CD14-positive monocyte (primary cell): ENCODE measurements around the gene ANKRD49. TPM values are rescaled to one million over a fixed set of nuclear protein-coding genes. Genes with fewer than 3 reads are reported as not detected.

Experiments used
- DNase-seq, 3 donors: peaks; one replicate each; pipeline ENCODE4 v3.0.0-alpha.2; 2011 to 2022
- H2AFZ ChIP-seq: 2 replicates; pipeline ENCODE4 v1.6.0; 2012; ENCODE audit warnings: mild to moderate bottlenecking, low read depth, low read length, inconsistent platforms; ENCODE audit not compliant: insufficient read depth, poor library complexity, severe bottlenecking
- H3K27ac ChIP-seq, 2 donors: 1 replicate in 1 of 2; 2 replicates in 1 of 2; pipeline ENCODE4 v1.5.1; 2012 to 2013; ENCODE audit warnings: low read length in 2 of 2, control low read depth in 1 of 2, inconsistent platforms in 1 of 2, low read depth in 1 of 2, mild to moderate bottlenecking in 1 of 2
- H3K27me3 ChIP-seq, 2 donors: one replicate each; pipeline versions ENCODE4 v1.6.0 to v1.6.1; 2011 to 2013; ENCODE audit warnings: low read length in 2 of 2; ENCODE audit not compliant: control insufficient read depth in 2 of 2, insufficient read depth in 2 of 2
- H3K36me3 ChIP-seq, 2 donors: replicated peaks in 1 of 2; 1 replicate in 1 of 2; 2 replicates in 1 of 2; pipeline versions ENCODE4 v1.5.1 to v1.6.1; 2012 to 2013; ENCODE audit warnings: low read length in 2 of 2, control low read depth in 1 of 2, inconsistent platforms in 1 of 2, mild to moderate bottlenecking in 1 of 2; ENCODE audit not compliant: insufficient read depth in 2 of 2, control insufficient read depth in 1 of 2
- H3K4me1 ChIP-seq, 2 donors: 1 replicate in 1 of 2; 2 replicates in 1 of 2; pipeline versions ENCODE4 v1.5.1 to v1.6.1; 2012 to 2013; ENCODE audit warnings: low read length in 2 of 2, control low read depth in 1 of 2, inconsistent platforms in 1 of 2, mild to moderate bottlenecking in 1 of 2, moderate library complexity in 1 of 2; ENCODE audit not compliant: insufficient read depth in 2 of 2, control insufficient read depth in 1 of 2
- H3K4me2 ChIP-seq: replicated peaks from 2 replicates; pipeline ENCODE3; 2012; ENCODE audit warnings: low read length, moderate library complexity, mild to moderate bottlenecking; ENCODE audit not compliant: poor library complexity, severe bottlenecking; ENCODE audit errors: extremely low read depth
- H3K4me3 ChIP-seq, 3 experiments: fragments of 200-600 bp in 1 of 3; sonication (generic) in 1 of 3; replicated peaks in 1 of 3; 1 replicate in 2 of 3; 2 replicates in 1 of 3; pipeline ENCODE4 v1.5.1; 2011 to 2013; ENCODE audit warnings: low read length in 3 of 3, mild to moderate bottlenecking in 3 of 3, control low read depth in 2 of 3, low read depth in 2 of 3, inconsistent platforms in 1 of 3, moderate library complexity in 1 of 3
- H3K79me2 ChIP-seq: 2 replicates; pipeline ENCODE4 v1.6.0; 2012; ENCODE audit warnings: mild to moderate bottlenecking, control low read depth, inconsistent platforms, low read length, moderate library complexity; ENCODE audit not compliant: insufficient read depth
- H3K9ac ChIP-seq: 2 replicates; pipeline ENCODE4 v1.6.0; 2017; ENCODE audit warnings: low read length, mild to moderate bottlenecking; ENCODE audit not compliant: insufficient read depth, poor library complexity, severe bottlenecking
- H3K9me3 ChIP-seq, 2 donors: replicated peaks in 1 of 2; 1 replicate in 1 of 2; 2 replicates in 1 of 2; pipeline versions ENCODE4 v1.5.1 to v1.6.1; 2012 to 2013; ENCODE audit warnings: low read length in 2 of 2, control low read depth in 1 of 2; ENCODE audit not compliant: control insufficient read depth in 1 of 2, insufficient read depth in 1 of 2
- H4K20me1 ChIP-seq: 2 replicates; pipeline ENCODE4 v1.6.0; 2012; ENCODE audit warnings: mild to moderate bottlenecking, low read length, control low read depth, moderate library complexity; ENCODE audit not compliant: insufficient read depth
- H3K27ac Mint-ChIP-seq, 7 donors: one replicate each; pipeline ENCODE4 v1.8.0; 2020; ENCODE audit warnings: mild to moderate bottlenecking in 7 of 7, mixed read lengths in 7 of 7, moderate library complexity in 6 of 7, inconsistent platforms in 2 of 7
- H3K27me3 Mint-ChIP-seq, 3 donors: one replicate each; pipeline ENCODE4 v1.8.0; 2021 to 2022; ENCODE audit warnings: low read depth in 3 of 3, mild to moderate bottlenecking in 3 of 3, mixed read lengths in 3 of 3, moderate library complexity in 3 of 3, inconsistent platforms in 1 of 3
- H3K36me3 Mint-ChIP-seq, 2 donors: one replicate each; pipeline ENCODE4 v1.8.0; 2020; ENCODE audit warnings: mixed read lengths in 2 of 2, inconsistent platforms in 1 of 2, mild to moderate bottlenecking in 1 of 2
- H3K4me1 Mint-ChIP-seq: one replicate; pipeline ENCODE4 v1.8.0; 2020; ENCODE audit warnings: mild to moderate bottlenecking, mixed read lengths
- H3K4me3 Mint-ChIP-seq, 2 donors: one replicate each; pipeline ENCODE4 v1.8.0; 2020; ENCODE audit warnings: mild to moderate bottlenecking in 2 of 2, mixed read lengths in 2 of 2, moderate library complexity in 1 of 2
- H3K9me3 Mint-ChIP-seq, 7 donors: one replicate each; pipeline ENCODE4 v1.8.0; 2020 to 2022; ENCODE audit warnings: mixed read lengths in 7 of 7, mild to moderate bottlenecking in 6 of 7, moderate library complexity in 6 of 7, inconsistent platforms in 2 of 7
- WGBS: methylation state at CpG from one replicate; pipeline ENCODE4 v1.1.5; 2013; ENCODE audit warnings: missing lambda C conversion rate; ENCODE audit not compliant: insufficient coverage; 5-methylcytosine and 5-hydroxymethylcytosine counted together
- intact Hi-C, 2 donors: fragments of 100-400 bp; cut with micrococcal nuclease; formaldehyde crosslinking; loops; one replicate each; pipeline versions ENCODE4 v1.15.0 to v1.15.1; 2023
- polyA plus RNA-seq, 3 donors: library from polyadenylated mRNA; depleted of rRNA in 1 of 3; unstranded in 2 of 3; stranded (reverse) in 1 of 3; fragments of 300-500 nt in 2 of 3; fragments of >200 nt in 1 of 3; fragmentation: Illumina TruSeq in 2 of 3; gene quantifications; 1 replicate in 2 of 3; 2 replicates in 1 of 3; pipeline ENCODE4 v1.2.3, GENCODE V29; 2012 to 2021
- TF ChIP-seq, protein P1 (sequence below): fragments of 200-600 bp; IDR thresholded peaks from one replicate; pipeline ENCODE4 v1.8.0; 2022; ENCODE audit warnings: antibody characterized with exemption, mild to moderate bottlenecking

Gene ANKRD49
- polyA plus RNA-seq, 3 donors: 12.0 to 13.1 (median 12.8) TPM

DNA sequence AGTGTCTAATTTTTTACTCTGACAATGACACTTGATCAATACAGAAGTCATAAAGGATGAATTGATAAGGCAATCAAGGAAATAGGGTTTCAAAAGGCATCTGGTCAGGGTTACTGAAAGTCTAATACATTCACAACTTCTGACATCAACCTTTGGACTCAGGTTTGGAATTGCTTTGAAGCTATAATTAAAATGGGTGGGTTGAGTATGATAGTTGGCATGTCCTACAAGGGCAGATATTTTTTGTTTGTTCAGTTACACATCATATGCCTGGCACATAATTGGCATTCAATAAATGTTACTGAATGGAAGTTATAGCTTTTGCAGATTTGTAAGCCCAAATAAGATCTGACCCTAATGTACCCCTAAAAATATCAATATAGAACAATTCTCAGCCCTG lies 42.6 kb downstream of the ANKRD49 start:
- Histone ChIP-seq H3K9ac (no peak overlapping the region), H3K36me3 (no peaks in the 10 kb centered on the region), H3K9me3 (no peaks in the 10 kb centered on the region), H3K79me2 (peaks cover 50% of the 10 kb centered on the region), H3K27ac (no peak overlapping the region), H4K20me1 (no peaks in the 10 kb centered on the region), H2AFZ (no peak overlapping the region), H3K4me1 (peaks cover 33 to 38% of the 10 kb centered on the region in 2 donors), H3K27me3 (no peaks in the 10 kb centered on the region), H3K4me3 (no peak overlapping the region), H3K4me2 (no peak overlapping the region)
- Mint-ChIP-seq H3K9me3 (no peaks in the 10 kb centered on the region), H3K27ac (no peak overlapping the region), H3K36me3 (no peaks in the 10 kb centered on the region), H3K4me3 (no peak overlapping the region), H3K4me1 (peaks cover 49% of the 10 kb centered on the region), H3K27me3 (no peaks in the 10 kb centered on the region)
- intact Hi-C loops: no loop called here
- DNase-seq: no peak
- TF ChIP-seq, protein P1, sequence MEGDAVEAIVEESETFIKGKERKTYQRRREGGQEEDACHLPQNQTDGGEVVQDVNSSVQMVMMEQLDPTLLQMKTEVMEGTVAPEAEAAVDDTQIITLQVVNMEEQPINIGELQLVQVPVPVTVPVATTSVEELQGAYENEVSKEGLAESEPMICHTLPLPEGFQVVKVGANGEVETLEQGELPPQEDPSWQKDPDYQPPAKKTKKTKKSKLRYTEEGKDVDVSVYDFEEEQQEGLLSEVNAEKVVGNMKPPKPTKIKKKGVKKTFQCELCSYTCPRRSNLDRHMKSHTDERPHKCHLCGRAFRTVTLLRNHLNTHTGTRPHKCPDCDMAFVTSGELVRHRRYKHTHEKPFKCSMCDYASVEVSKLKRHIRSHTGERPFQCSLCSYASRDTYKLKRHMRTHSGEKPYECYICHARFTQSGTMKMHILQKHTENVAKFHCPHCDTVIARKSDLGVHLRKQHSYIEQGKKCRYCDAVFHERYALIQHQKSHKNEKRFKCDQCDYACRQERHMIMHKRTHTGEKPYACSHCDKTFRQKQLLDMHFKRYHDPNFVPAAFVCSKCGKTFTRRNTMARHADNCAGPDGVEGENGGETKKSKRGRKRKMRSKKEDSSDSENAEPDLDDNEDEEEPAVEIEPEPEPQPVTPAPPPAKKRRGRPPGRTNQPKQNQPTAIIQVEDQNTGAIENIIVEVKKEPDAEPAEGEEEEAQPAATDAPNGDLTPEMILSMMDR: no peak

- H3K9me3 ChIP-seq: no peaks in the 10 kb centered on the region
- intact Hi-C loops: no loop called here
- Mint-ChIP-seq H3K36me3 (no peaks in the 10 kb centered on the region), H3K4me3 (peak overlapping the region in 1 of 2 donors; percentile 63), H3K27me3 (no peaks in the 10 kb centered on the region), H3K27ac (no peak overlapping the region), H3K4me1 (peaks cover 49% of the 10 kb centered on the region), H3K9me3 (no peaks in the 10 kb centered on the region)
- peak overlapping the region; percentile 18 for H3K4me2 ChIP-seq
- TF ChIP-seq, protein P1: no peak
- peaks cover 58% of the 10 kb centered on the region for H3K79me2 ChIP-seq
- no peaks in the 10 kb centered on the region for H4K20me1 ChIP-seq
- no peak overlapping the region for H3K27ac ChIP-seq
- H3K9ac ChIP-seq: no peak overlapping the region
- peaks cover 33 to 38% of the 10 kb centered on the region in 2 donors for H3K4me1 ChIP-seq
- no peak overlapping the region for H2AFZ ChIP-seq
- no peak for DNase-seq
- no peaks in the 10 kb centered on the region for H3K27me3 ChIP-seq
- WGBS: no CpG with 5 or more reads among the region's 3 CpGs
- H3K4me3 ChIP-seq: peak overlapping the region in 1 of 3 experiments; percentile 30
- no peaks in the 10 kb centered on the region for H3K36me3 ChIP-seq
These were observed 43.3 kb downstream of the ANKRD49 start for GRCh38 chr11:94537031-94537600.
